MM.1S (cell line): ENCODE data around the gene SERTM1.

Experiments
- CTCF ChIP-seq: fragments of 300-600 bp; sonication (generic); IDR thresholded peaks from 2 replicates; pipeline ENCODE4 v1.5.1; 2016; ENCODE audit warnings: antibody characterized with exemption, low read length, mixed read lengths
- EZH2 ChIP-seq: fragments of 300-600 bp; sonication (generic); optimal IDR thresholded peaks from 2 replicates; pipeline ENCODE3; 2017; ENCODE audit warnings: low read depth, mild to moderate bottlenecking, antibody characterized with exemption, low read length, mixed read lengths

- no peak for TF ChIP-seq EZH2
- TF ChIP-seq CTCF: no peak
Measured at GRCh38 chr13:36709136-36709890, 35.5 kb downstream of the SERTM1 start.
